Stimulated activated CD4-positive, alpha-beta T cell treated with anti-CD3 and anti-CD28 coated beads, Interleukin-4, amount 100 ng/mL, for 48 hours (primary cell): ENCODE results near the gene VSIG10.
"Not testable (repeated sequence)": the region's sequence is repeated elsewhere in the genome, so short reads cannot be mapped to it uniquely, and the experiment has no call there.

ENCODE experiments used
- DNase-seq, 2 donors: peaks; one replicate each; pipeline ENCODE4 v3.0.0-alpha.2; 2020; ENCODE audit warnings: low read depth in 2 of 2

Gene VSIG10

DNA sequence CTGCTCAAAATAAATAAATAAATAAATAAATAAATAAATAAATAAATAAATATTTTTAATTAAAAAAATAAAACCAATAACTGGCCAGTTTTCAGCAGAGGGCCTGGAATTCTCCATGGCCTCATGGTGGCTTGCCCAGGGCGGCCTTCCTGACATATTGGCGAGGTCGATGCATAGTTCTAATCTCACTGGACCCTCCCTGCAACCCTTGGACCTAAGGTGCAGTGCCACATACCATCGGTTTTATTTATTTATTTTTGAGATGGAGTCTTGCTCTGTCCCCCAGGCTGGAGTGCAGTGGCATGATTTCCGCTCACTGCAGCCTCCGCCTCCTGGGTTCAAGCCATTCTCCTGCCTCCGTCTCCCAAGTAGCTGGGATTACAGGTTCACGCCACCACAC, 3.9 kb upstream of the VSIG10 start:
- no peak for DNase-seq

DNA sequence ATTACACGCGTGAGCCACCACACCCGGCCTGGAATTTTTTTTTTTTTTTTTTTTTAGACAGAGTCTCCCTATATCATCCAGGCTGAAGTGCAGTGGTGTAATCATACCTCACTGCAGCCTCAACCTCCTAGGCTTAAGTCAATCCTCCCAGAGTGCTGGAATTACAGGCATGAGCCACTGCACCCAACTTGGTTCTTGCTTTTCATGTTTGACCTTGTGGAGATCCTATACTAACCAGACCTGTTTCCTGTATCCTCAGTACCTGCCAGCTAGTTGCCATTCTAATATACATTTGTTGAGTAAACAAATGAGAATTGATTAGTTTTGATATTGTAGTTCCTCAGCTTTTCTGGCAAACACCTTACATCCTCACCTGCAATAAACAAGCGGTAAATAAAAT, 3.2 kb upstream of the VSIG10 start:
- DNase-seq = no peak

DNA sequence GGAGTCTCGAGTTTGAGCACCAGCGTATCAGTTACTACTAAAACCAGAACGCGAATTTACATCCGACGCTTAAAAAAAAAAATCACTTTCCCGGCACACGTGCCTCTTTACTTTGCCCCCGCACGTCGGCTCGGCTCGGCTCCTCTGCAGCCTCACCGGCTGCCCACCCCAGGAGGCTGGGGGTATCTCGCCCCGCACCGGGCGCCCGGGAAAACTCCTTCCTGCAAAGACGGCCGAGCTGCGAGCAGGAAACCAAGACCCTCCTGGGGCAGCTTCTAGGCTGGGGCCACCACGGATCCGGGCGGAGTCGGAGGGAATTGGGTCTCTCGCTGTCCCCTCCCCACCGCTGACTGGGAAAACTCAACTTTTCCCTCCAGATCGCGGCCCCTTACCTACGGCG, 610 bp downstream of the VSIG10 start:
- DNase-seq = peak in 1 of 2 donors; percentile 3

DNA sequence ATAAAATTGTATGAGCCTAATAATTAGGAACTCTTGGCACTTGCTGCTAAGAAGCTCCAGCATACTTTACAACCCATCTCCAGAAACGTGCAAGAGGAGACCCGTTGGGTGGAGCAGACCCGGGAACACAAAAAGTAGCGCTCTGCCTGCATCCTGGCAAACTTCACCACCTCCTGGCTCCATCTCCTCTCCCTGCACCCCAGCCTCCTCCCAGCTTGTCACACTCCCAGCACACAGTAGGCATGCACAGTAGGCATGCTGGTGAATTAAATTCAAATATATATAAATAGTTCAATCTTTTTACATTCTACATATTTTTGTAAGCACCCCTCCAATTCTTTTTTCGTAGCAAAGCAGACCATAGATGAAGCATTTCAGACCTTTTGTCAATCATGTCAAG, 1.2 kb downstream of the VSIG10 start:
- DNase-seq = no peak

DNA sequence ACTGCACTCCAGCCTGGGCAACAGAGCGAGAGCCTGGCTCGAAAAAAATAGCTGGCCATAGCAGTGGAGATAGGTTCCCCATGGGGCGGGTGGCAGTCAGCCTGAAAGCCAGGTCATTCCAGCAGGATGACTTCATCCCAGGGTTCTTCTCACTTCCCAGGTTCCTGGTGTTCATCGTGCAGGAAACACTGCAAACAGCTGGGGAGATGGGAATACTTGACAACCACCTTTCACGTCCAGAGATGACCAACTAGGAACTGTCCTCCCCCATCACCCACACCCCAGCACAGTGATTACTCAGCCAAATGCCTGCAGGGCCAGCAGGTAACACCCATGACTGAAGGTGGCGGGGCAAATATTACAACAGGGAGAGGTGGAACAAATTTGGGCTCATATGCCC, 1.7 kb downstream of the VSIG10 start:
- no peak for DNase-seq

DNA sequence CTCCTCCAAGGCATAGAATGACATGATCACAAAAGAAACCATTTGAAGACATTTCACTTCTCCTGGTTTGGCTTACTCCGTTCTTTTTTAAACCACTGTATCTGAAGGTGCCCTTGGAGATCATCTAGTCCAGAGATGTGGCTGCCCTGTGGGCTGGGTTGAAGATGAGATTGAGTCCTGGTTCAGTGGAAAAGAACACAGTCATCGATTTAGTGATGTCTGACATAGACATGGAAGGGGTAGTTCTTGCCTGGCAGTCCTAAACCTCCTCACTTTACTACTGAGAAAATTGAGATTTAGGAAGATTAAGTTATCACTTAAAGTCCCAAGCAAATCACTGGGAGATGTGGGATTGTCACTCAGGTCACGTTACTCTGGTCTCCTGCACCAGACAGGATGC, 2.8 kb downstream of the VSIG10 start:
- no peak for DNase-seq

DNA sequence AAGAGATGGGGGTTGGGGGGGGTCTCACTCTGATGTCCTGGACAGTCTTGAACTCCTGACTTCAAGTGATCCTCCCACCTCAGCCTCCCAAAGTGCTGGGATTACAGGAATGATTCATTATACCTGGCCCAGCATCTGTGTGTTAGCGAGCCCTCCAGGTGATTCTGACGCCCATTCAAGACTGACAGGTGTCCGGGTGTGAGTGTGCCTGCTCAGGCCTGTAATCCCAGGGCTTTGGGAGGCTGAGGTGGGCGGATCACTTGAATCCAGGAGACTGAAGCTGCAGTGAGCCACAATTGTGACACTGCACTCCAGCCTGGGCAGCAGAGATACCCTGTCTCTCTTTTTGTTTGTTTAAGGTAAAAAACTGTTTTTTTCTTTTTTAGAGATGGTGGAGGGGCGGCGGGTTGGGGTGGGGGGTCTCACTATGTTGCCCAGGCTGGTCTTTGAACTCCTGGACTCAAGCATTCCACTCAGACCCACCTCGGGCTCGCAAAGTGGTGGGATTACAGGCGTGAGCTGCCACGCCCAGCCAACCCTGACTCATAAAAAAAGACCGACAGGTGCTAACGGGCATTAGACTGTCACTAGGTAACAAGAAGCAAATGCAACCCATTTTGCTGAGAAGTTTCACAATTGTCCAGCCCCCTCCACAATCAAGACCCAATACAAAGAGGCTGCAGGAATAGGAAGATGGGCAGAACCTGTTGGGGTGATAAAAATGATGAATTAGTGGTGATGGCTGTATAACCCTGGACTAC, 4.7 kb downstream of the VSIG10 start:
- no peak for DNase-seq

DNA sequence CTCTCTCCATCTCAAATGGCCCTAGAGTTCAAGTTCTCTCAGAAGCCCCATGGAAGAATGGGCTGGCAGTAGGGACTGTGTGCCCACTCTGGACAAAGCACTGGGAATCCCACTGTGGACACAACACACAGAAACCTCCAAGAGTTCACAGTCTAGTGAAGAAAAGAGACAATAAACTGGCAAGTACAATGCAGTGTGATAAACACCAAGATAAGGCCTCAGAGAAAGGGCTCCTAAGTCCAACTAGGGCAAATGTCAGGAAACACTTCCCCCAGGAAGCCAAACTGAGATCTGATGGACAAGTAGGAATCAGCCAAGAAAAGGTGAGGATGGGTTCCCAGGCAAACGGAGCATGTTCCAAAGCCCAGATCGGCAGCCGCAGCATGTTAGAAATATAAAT, 5.4 kb downstream of the VSIG10 start:
- DNase-seq = no peak

DNA sequence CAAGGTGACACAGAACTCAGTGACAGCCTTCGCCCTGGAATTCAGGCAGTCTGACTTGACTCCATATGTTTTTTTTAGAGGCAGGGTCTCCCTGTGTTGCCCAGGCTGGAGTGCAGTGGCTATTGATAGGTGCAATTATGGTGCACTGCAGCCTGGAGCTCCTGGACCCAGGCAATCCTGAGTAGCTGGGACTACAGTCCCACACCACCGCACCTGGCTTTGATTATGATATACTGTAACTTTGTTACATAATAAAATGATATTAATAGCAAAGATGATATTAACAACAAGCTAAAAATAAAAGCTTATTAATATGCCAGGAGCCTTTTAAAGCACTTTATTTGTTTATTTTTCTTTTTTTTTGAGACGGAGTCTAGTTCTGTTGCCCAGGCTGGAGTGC, 9.8 kb downstream of the VSIG10 start:
- DNase-seq = no peak

DNA sequence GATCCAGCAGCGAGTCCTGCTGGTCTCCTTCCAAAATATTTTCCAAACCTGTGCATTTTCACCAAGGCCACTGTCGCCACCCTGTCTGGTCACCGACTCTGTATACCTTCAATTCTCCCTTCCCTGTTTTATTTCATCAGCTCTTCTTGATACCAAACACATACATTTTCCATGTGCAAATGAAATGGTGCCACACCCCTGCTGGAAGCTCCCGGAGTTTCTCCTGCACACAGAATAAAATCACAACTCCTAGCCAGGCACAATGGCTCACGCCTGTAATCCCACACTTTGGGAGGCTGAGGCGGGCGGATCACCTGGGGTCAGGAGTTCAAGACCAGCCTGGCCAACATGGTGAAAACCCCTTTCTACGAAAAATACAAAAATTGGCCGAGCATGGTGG, 14.0 kb downstream of the VSIG10 start:
- DNase-seq = no peak

DNA sequence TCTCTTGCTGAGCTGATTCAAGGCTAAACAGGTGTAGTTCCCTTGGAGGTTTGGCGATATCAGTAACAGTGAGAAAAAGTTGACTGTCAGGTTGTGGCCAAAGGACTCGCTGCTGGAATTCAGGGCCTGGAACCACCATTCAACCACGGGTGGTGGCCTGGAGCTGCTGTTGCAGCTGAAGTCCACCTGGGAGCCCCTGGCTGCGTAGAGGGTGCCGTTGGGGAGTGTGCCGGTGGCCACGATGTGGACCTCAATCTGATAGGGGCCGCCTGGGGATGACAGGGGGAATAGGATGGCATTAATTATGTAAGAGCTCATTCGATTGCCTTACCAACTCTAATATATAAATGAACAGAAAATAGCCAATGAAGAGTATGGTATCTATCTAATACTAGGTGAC, 21.6 kb downstream of the VSIG10 start:
- no peak for DNase-seq

DNA sequence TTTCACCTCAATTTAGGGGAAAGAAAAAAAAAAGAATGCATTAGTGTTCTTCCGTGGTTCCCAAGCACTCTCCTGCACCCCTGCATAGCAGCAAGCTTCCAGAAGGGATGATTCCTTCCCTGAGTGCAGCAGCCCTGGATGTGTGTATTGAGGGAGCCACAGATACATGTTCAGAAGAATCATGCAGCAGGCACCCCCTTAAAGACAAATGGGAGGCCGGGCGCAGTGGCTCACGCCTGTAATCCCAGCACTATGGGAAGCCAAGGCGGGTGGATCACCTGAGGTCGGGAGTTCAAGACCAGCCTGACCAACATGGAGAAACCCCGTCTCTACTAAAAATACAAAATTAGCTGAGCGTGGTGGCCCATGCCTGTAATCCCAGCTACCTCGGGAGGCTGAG, 22.3 kb downstream of the VSIG10 start:
- not testable (repeated sequence) for DNase-seq

DNA sequence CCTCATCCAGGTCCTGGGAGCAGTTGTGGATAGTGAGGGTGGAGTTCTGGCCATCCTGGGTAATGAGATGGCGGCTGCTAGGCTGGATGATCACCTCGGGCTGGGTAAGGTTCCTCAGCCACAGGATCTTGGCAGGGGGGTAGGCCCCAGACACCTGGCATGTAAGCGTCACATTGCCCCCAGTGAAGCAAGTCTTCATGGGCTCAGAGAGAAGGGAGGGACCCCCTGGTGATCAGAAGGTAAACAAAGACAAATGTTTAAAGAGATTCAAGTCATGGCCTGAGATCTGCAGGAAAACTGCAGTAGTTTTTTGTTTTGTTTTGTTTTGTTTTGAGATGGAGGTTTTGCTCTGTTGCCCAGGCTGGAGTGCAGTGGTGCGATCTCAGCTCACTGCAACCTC, 30.0 kb downstream of the VSIG10 start:
- DNase-seq = no peak

DNA sequence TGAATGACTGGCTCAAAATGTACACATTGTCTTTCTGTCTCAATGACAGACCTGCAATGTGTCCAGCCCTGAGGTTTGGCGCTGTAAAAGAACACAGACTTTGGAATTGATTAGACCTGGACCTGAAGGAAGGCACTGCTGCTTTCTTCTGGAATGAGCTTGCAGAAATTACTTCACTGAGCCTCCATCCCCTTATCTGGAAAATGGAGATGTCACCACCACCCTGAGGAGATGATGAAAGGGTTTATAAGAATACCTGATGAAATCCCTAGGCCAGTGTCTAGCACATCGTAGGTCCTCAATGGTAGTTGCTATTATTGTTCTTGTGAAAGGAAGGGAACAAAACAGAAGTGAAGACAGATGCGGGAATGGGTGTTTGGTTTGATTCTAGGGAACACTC, 33.2 kb downstream of the VSIG10 start:
- no peak for DNase-seq

DNA sequence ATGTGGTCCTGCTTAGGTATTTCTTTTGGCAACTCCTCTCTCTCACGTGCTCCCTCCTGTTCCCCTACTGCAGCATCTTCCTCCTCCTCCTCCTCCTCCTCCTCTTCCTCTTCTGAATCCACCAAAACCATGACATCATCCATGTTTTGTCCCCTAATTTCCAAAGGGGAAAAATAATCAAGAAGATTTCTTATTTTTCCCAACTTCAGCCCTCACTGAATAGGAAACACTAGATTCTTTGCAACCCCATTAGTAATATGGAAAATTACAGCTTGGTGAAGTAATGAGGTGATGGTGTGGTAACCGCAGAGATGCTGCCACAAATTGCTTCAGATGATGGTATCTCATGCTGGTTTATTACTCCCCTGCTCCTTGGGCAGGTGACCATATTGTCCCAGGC, 35.4 kb downstream of the VSIG10 start:
- DNase-seq = no peak

DNA sequence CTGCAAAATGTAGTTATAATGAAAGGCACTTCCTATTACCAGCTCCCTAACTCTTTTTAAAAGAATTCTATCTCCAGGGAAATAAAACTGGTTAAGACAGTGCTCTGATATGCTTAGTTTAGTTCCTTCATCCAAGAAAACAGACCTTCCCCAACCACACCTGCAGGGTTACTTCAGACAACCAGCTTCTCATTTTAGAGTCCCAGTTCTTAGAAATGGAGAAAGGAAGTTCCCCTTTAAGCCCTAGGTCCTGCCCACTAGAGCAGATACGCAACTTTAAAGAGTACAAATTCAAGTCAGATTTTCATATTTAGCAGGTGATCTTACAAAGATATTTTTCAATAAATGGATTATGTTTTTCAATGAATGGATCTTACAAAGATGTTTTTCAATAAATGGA, 38.4 kb downstream of the VSIG10 start:
- no peak for DNase-seq

DNA sequence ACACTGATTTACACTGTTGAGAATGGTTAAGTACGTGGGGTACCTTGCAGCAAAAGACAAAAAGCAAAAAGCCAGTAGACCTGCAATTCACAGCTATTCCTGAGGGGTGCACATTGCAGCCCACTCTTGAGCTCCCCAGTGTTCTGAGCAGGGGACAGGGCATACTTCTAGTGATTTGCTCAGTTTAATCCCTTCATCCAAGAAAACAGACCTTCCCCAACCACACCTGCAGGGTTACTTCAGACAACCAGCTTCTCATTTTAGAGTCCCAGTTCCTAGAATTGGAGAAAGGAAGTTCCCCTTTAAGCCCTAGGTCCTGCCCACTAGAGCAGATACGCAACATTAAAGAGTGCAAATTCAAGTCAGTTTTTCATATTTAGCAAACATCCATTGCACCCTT, 39.2 kb downstream of the VSIG10 start:
- DNase-seq = no peak

DNA sequence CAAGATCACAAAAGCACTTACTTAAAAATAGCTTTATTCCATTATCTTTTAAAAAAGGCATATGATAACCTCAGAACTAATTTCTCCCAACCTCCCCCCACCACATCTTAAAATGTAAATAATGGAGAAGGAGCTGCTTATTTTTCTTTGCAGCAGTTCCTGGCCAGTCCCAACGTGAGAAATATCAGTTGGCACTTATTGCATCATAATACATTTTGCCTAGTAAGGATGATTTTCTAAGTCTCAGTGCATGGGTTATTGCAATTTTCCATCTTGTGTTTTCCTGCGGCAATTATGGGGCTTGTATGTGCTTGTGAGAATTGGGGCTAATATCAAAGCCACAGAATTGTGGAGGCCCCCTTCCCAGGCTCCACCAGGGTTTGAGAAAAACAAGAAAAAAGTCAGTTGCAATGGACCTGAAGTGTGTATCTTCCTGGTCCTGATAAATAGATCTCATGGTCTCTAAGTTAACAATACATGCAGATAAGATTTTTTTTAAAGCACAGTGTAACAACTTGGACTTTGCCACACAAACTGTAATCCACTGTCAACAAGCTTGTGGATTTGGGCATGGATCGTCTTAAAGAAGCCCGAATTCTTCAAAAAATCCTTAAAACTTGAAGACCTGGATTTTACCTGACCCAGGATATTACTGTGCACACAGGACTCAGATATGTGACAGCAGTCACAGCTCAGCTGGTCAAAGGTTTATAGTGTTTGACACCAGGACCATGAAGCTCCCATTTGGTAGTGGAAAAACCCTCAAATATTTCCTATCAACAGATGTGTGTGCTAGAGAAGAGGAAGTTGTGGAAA, 40.0 kb downstream of the VSIG10 start:
- no peak for DNase-seq

DNA sequence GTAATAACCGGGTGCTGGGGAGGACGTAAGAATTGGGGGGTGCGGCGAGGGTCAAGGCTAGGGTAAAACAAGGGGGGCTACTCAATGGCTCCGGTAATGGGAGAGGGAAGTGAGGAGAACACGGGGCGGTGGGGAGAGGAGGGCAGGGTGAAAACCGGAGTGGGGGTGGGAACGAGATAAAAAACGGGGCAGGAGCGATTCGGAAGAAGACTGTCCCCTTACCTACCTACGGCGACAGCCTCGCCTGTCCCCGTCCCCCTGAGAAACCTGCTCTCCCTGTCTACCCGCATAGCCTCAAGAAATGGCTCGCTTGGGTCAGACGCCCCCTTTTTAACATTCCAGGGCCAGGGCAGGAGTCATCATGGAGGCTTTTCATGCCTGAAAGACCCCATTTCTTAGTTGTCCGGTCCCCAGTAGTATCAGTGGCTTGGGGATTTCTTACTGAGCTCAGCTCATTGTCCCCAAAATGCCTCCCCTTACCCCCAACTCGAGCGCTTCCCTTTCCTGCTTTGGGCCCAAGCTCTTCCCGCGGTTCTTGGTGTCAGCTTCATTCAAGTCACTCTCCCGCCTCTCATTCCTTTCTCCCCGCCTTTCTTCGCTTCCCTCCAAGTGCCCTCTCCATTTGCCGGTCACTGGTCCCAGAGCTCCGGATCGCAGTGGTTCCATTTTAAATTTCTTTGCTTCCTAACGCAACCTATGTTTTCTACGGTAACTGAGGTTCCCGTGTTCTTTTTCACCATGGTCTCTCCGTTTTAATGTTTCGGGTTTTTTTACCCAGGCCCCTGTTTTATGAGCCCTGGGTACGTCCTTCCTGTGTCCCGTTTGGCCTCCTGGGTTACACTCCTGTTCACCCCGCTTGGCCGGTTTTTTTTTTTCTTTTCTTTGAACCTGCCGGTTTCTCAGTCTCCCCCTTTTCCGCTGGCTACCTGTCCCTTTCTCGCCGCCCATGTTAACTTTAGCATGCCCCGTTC, 41.7 kb downstream of the VSIG10 start:
- no peak for DNase-seq

DNA sequence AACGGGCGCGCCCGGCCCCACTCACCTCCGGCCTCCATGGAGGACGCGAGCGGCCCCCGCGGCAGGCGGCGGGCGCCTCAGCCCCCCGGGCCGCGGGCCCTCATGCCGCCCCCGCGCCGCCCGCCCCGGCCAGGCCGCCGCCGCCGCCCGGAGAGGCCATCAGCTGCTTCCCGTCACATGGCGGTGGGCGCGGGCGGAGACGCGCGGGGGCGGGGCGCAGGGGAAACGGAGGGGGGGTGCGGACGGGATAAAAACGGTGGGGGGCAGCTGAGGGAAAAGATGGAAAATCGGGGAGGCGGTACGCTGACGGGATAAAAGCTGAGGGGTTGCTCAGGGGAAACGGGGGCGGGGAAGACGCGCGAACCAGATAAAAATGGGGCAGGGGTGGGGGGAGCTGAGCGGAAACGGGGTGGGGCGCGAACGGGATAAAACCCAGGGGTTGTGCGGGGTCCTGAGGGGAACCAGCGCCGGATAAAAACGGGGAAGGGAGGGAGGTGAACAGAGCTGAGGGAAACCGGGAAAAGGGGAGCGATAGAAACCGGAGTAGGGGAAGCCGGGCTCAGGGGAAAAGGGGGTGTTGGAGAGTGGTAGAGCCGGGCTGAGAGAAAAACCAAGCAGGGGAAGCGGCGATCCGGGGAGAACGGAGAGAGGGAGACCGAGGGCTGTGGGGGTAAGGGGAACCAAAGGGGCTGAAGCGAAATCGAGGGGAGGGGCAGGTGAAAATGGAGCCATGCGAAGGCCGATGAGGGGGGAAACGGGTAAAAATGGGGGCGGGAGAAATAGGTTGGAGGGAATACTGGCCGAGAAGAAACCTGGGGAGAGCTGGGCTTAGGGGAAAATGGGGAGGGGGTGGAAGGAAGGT, 42.6 kb downstream of the VSIG10 start, which contains the start of gene WSB2:
TSS of gene WSB2 (minus strand) at position 169 of the 862 bp plus-strand sequence. CDS start at position 38, 131 bp downstream.
- DNase-seq = peak; percentile 46 to 60
